ENCODE data around the gene NEK11.
"Not testable (repeated sequence)": the region's sequence is repeated elsewhere in the genome, so short reads cannot be mapped to it uniquely, and the experiment has no call there.

NEK11 gene

GRCh38 chr3:131304890-131305289 is 278.2 kb downstream of the NEK11 start:
- no peak for DNase-seq (ENCODE audit: low spot score)

DNA sequence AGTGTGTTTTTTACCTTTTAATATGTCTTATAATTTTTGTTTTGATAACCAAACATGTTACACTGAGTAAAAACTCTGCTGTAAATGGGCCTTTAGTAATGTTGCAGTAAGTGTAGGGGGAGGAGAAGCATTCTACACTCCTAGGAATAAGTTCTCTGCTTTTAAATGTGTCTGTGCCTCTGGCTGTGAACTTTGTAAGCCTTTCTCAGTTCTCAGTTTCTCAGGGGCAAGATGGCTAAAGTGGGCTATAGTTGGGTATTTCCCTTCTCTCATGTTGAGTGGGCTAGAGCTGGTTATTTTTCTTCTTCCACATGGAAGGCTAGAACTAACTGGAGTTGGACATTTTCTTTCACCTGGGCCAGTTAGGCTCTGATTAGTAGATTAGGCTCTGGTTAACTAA is 279.6 kb downstream of the NEK11 start:
- no peak for DNase-seq (ENCODE audit: low spot score)

DNA sequence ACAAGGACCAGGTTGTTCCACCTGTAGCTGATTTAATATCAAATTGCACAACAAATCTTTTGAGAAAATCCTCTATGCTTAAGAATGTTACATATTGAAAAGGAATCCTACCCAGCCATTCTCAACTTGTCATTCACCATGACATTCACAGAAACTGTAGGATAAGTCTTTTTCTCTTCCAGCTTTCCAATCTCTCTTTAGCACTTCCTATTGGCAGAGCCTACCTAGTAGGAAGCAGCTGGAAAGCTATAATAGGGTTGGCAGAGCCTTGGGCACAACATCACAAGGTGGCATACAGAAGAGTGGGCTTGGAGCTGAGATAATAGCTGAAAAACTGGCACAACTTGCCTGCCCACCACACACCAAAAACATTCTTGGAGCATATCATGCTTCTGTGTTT is 287.6 kb downstream of the NEK11 start:
- DNase-seq (ENCODE audit: low spot score), result no peak

GRCh38 chr3:131315162-131315561 is 288.5 kb downstream of the NEK11 start:
- DNase-seq (ENCODE audit: low spot score), result no peak

DNA sequence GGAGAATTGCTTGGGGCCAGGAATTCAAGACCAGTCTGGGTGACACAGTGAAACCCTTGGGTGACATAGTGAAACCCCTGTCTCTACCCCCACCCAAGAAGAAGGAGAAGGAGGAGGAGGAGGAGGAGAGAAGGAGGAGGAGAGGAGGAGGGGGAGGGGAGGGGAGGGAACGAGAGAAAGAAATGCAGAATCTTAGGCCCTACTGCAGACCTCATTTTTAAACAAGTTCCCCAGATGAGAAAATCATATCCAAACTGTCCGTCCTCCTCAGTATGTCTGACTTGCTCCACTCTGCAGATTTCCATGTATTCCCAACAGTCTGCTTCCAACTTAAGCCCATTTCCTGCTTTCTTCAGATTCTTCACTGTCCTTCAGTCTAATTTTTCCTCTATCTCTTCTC is 291.0 kb downstream of the NEK11 start:
- DNase-seq (ENCODE audit: low spot score), result no peak

DNA sequence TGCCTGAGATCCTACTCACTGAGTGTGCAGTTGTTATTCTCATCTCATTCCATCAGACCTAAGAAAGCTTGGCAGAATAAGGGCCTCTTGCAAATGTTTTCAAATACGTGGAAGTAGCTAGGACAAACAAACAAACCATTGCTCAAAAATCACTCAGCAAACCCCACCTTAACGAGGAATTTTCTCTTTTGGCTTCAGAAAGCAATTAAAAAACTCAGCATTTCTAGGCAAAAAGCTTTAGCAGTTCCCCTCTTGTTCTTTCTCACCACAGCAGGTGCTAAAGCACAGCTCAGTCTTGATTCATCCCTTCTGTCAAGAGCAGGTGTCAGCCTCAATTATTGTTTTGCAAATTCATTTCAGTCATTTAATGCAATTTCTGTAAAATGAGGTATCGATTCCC is 296.3 kb downstream of the NEK11 start:
- no peak for DNase-seq (ENCODE audit: low spot score)

- DNase-seq (ENCODE audit: low spot score), result no peak
Observed at GRCh38 chr3:131323792-131324191, 297.1 kb downstream of the NEK11 start.

- no peak for DNase-seq (ENCODE audit: low spot score)
Observed at GRCh38 chr3:131324923-131325322, 298.2 kb downstream of the NEK11 start.

GRCh38 chr3:131326307-131326706 is 299.6 kb downstream of the NEK11 start:
- DNase-seq (ENCODE audit: low spot score), result peak; percentile 9

DNA sequence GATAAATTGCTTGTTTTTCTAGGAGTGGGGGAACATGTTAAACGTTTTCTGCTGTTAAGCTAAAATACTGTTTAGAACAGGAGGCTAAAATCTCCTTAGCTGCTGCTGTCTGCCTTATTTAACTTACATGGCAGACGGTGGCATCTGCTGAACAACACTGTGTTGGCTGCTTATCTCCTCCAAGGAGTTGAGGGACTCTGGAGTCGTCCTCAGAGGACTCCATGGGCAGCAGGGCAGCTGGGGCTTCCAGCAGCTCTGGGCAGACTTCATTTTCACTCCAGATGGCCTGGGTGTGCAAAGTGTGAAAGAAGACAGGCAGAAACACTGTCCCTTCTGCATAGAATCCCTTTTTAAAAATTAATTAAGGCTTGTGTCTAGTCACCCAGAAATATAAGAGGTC is 302.0 kb downstream of the NEK11 start:
- no peak for DNase-seq (ENCODE audit: low spot score)

- no peak for DNase-seq (ENCODE audit: low spot score)
Observed at GRCh38 chr3:131329774-131330173, 303.1 kb downstream of the NEK11 start.

GRCh38 chr3:131331456-131332085 is 304.9 kb downstream of the NEK11 start:
- DNase-seq (ENCODE audit: low spot score), result not testable (repeated sequence)

DNA sequence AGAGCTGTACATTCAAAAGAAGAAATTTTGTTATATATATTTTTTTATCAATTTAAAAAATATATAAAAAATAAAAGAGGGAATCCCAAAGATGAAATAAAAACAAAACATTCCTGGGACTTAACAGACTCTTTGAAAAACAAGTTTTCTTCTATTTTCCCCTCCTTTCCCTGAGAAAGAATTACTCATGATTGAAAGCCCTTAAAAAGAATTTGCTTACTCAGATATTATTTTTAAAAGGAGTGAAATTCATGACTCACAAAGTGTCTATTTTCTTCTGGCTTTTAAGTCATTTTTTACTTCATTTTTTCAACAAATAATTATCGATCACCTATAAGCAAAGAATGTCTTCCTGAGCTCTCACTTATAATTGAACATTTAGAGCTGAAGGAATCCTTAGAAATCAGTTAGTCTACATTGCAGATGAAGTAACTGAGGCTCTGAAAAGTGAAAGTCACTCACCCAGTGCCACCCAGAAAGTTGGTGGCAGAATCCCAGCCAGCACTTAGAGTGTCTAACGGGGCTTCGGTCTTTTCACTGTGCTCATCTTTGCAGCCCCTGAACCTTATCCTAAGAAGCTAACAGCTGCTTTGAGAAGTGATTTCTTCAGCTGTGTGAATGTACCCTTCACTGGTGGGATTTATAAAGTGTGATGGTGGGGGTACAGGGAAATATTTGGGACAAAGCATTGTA is 312.4 kb downstream of the NEK11 start:
- DNase-seq (ENCODE audit: low spot score), result peak; percentile 16

DNA sequence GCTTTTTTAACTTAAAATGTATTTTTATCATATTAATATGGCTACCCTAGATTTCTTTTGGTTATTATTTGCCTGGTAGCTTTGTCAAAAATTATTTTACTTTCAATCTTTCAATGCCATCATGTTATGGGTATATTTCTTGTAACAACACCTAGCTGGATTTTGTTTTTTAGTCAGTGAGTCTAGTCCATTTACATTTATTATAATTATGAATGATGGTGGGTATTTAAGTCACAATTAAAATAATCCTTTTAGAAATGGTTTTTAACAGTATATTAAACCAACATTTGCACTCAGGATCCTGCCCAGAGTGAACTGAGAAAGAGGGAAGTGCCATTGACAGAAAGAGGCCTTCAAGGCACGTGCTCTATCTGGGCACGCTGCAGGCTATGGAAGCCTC is 315.1 kb downstream of the NEK11 start:
- DNase-seq (ENCODE audit: low spot score), result no peak

GRCh38 chr3:131348911-131349310 is 322.2 kb downstream of the NEK11 start:
- no peak for DNase-seq (ENCODE audit: low spot score)

- DNase-seq (ENCODE audit: low spot score), result no peak
Observed at GRCh38 chr3:131349454-131349853, 322.8 kb downstream of the NEK11 start.

GRCh38 chr3:131349946-131350347 is 323.3 kb downstream of the NEK11 start:
- peak; percentile 55 for DNase-seq (ENCODE audit: low spot score)

- DNase-seq (ENCODE audit: low spot score), result no peak
Observed at GRCh38 chr3:131350506-131350905, 323.8 kb downstream of the NEK11 start.

GRCh38 chr3:131353016-131353877 is 326.6 kb downstream of the NEK11 start:
- DNase-seq (ENCODE audit: low spot score), result no peak

DNA sequence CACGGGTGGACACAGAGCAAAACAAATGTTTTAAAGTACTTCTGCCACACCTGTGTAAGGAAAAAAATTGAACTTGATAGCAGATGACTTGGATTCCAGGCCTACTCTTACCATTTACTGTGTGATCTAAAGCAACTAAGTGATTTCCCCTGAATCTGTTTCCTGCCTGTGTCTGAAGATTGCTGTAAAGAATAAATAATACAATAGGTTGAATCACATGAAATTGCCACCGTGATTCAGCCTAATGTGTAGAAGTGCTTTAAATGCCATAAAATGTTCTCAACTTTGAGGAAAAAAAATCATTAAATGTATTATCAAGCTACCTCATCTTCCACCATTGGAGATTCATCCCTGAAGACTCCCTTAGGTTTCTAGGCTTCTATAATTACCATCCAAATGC is 327.3 kb downstream of the NEK11 start:
- no peak for DNase-seq (ENCODE audit: low spot score)

DNA sequence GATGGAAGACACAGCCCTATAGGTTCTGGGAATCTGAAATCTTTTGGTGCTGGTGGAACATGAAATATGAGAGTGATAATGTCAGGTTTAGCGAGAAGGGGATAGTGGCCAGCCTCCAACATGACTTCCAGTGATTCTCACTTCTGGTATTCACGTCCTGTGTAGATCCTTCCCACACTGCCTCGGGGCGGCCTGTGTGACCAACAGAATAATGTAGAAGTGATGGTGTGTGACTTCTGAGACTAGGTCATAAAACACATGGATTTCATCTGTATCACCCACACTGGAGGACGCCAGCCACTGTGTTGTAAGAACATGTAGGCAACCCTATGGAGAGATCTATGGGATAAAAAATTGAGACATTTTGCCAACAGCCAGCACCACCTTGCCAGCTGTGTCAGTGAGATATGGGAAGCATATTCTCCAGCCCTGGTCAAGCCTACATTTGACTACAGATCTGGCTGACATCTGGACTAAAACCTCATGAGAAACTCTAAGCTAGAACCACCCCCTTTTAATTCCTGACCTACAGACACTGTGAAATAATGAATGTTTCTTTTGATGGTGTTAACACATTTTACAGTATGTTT is 329.4 kb downstream of the NEK11 start:
- no peak for DNase-seq (ENCODE audit: low spot score)

DNA sequence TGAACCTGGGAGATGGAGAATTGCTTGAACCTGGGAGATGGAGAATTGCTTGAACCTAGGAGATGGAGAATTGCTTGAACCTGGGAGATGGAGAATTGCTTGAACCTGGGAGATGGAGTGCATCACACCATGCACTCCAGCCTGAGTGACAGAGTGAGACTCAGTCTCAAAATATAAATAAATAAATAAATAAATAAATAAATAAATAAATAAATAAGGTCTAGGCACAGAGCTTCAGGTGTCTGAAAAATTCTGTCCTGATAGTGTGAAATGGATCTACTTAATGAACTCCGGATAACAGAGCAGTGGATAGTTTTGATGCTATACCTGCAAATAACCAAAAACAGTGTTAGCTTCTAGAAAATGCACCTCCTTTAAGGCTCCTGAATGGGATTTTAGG is 330.6 kb downstream of the NEK11 start:
- no peak for DNase-seq (ENCODE audit: low spot score)

Data from GM03348 (cell line).